HEK293 (cell line): ENCODE data around the gene CATSPER3.

ENCODE experiments used
- CTCF ChIP-seq: fragments of 450-650 bp; formaldehyde crosslinking; IDR thresholded peaks from 2 replicates; pipeline ENCODE4 v1.5.1; 2016; ENCODE audit warnings: missing biosample characterization, missing genetic modification characterization
- PBX3 ChIP-seq: sonication (generic); formaldehyde crosslinking; IDR thresholded peaks from 2 replicates; pipeline ENCODE4 v1.8.1; 2022; ENCODE audit warnings: mild to moderate bottlenecking, moderate library complexity, missing genetic modification reagents
- SCRT1 ChIP-seq: fragments of 450-650 bp; formaldehyde crosslinking; IDR thresholded peaks from 2 replicates; pipeline ENCODE4 v1.5.1; 2016; ENCODE audit warnings: missing biosample characterization, missing genetic modification characterization, borderline replicate concordance
- SETDB1 ChIP-seq: IDR thresholded peaks from one replicate; pipeline ENCODE4 v1.6.1; 2017; ENCODE audit warnings: mild to moderate bottlenecking, low read length, moderate library complexity, mixed read lengths; ENCODE audit not compliant: insufficient read length
- ZBTB11 ChIP-seq: fragments of 450-650 bp; formaldehyde crosslinking; conservative IDR thresholded peaks from 2 replicates; pipeline ENCODE4 v1.5.1; 2016; ENCODE audit warnings: low read depth, missing biosample characterization, missing genetic modification characterization
- ZNF133 ChIP-seq: fragments of 450-650 bp; formaldehyde crosslinking; IDR thresholded peaks from 2 replicates; pipeline ENCODE4 v1.5.1; 2016; ENCODE audit warnings: missing biosample characterization, missing genetic modification characterization
- ZNF140 ChIP-seq: fragments of 450-650 bp; formaldehyde crosslinking; IDR thresholded peaks from 2 replicates; pipeline ENCODE4 v1.5.1; 2016; ENCODE audit warnings: missing biosample characterization, missing genetic modification characterization
- ZNF175 ChIP-seq: fragments of 450-650 bp; formaldehyde crosslinking; IDR thresholded peaks from 2 replicates; pipeline ENCODE4 v1.5.1; 2016; ENCODE audit warnings: missing biosample characterization, missing genetic modification characterization
- ZNF24 ChIP-seq: fragments of 450-650 bp; formaldehyde crosslinking; IDR thresholded peaks from 2 replicates; pipeline ENCODE4 v1.5.1; 2016; ENCODE audit warnings: missing biosample characterization, missing genetic modification characterization
- ZNF274 ChIP-seq, 2 experiments: fragments of 200-500 bp in 1 of 2; fragments of 450-650 bp in 1 of 2; sonication (Bioruptor generic) in 1 of 2; formaldehyde crosslinking in 1 of 2; IDR thresholded peaks; 2 replicates each; pipeline versions ENCODE4 v1.5.1 to v1.6.1; 2014 to 2016; ENCODE audit warnings: borderline replicate concordance in 1 of 2, inconsistent platforms in 1 of 2, low read length in 1 of 2, missing biosample characterization in 1 of 2, missing genetic modification characterization in 1 of 2
- ZNF350 ChIP-seq: fragments of 450-650 bp; formaldehyde crosslinking; IDR thresholded peaks from 2 replicates; pipeline ENCODE4 v1.5.0; 2017; ENCODE audit warnings: missing biosample characterization, mild to moderate bottlenecking, missing genetic modification characterization
- ZNF48 ChIP-seq: fragments of 450-650 bp; formaldehyde crosslinking; IDR thresholded peaks from 2 replicates; pipeline ENCODE4 v1.5.1; 2016; ENCODE audit warnings: missing biosample characterization, missing genetic modification characterization
- ZNF530 ChIP-seq: fragments of 450-650 bp; formaldehyde crosslinking; IDR thresholded peaks from 2 replicates; pipeline ENCODE4 v1.5.1; 2016; ENCODE audit warnings: low read depth, missing biosample characterization, missing genetic modification characterization

GRCh38 chr5:134965271-134965825 lies 2.4 kb upstream of the CATSPER3 start:
- TF ChIP-seq SETDB1 (no peak), ZNF48 (tag by site-specific recombination) (no peak), CTCF (tag by site-specific recombination) (no peak), ZNF24 (tag by site-specific recombination) (no peak), ZNF530 (no peak), PBX3 (no peak), ZNF274 (IDR thresholded peaks at IDR 0.05; ENCODE audit: low read length) (no peak), ZNF274 (tag by site-specific recombination; IDR thresholded peaks at IDR 0.05; ENCODE audit: borderline replicate concordance) (no peak), ZNF140 (tag by site-specific recombination) (no peak), ZNF175 (no peak), SCRT1 (tag by site-specific recombination) (no peak), ZNF133 (tag by site-specific recombination) (no peak), ZBTB11 (no peak), ZNF350 (no peak)
